ENCODE results near the gene PHLDA1. TPM values are rescaled to one million over a fixed set of nuclear protein-coding genes. Genes with fewer than 3 reads are reported as not detected.

Gene PHLDA1
- total and polyA plus RNA-seq, 2 of the 4 experiments (the other 2 are of a cell fraction), result 27.8 to 32.4 TPM

GRCh38 chr12:76008428-76008827 is 23.1 kb downstream of the PHLDA1 start:
- H3K27me3 ChIP-seq (ENCODE audit: control insufficient read depth, insufficient read depth, low read length), result no peaks in the 10 kb centered on the region
- ChIA-PET CTCF (no interaction called here), POLR2A (ENCODE audit: unreplicated experiment) (no interaction called here)
- TF ChIP-seq SMC3 (IDR thresholded peaks at IDR 0.05; ENCODE audit: low read depth, low read length) (no peak), CTCF (conservative IDR thresholded peaks at IDR 0.05; ENCODE audit: low read depth, low read length) (no peak)
- no peak overlapping the region for H3K23ac ChIP-seq (ENCODE audit: low read depth, low read length)
- dilution Hi-C loops (cut with HindIII; ENCODE audit: low sequenced_read_pairs, unreplicated experiment), result no loop called here
- intact Hi-C loops (cut with micrococcal nuclease), result no loop called here
- no peak overlapping the region for H4K5ac ChIP-seq (ENCODE audit: low read depth, low read length)
- no peak overlapping the region for H3K27ac ChIP-seq (ENCODE audit: insufficient read depth, low read length)
- no peaks in the 10 kb centered on the region for H3K79me1 ChIP-seq (ENCODE audit: low read depth in 1 of 2, low read length in 2 of 2)
- H3K9me1 ChIP-seq (ENCODE audit: insufficient read depth, low read length), result peaks cover 15% of the 10 kb centered on the region
- H3K36me3 ChIP-seq (ENCODE audit: control insufficient read depth, insufficient read depth, low read length), result no peaks in the 10 kb centered on the region
- H2AK5ac ChIP-seq (ENCODE audit: low read depth, low read length), result no peak overlapping the region
- ATAC-seq (ENCODE audit: low read depth), result no peak
- DNase-seq, result no peak
- no peak overlapping the region for H3K18ac ChIP-seq (ENCODE audit: low read depth, low read length)
- H4K8ac ChIP-seq (ENCODE audit: low read depth in 2 of 2, low read length in 2 of 2), result no peak overlapping the region
- H2AFZ ChIP-seq (replicated peaks; ENCODE audit: low read length, poor library complexity), result no peak overlapping the region
- no peak overlapping the region for H2BK20ac ChIP-seq (ENCODE audit: low read depth, low read length)
- peaks cover 9% of the 10 kb centered on the region for H3K4me1 ChIP-seq (ENCODE audit: control insufficient read depth, insufficient read depth, low read length)
- H3K4me2 ChIP-seq (ENCODE audit: low read depth, low read length), result no peak overlapping the region
- no peaks in the 10 kb centered on the region for H4K20me1 ChIP-seq (ENCODE audit: insufficient read depth, low read length)
- BruUV-seq (replicated peaks), result no TSS peak
- no peak overlapping the region for H2BK120ac ChIP-seq (ENCODE audit: low read depth, low read length)
- no peak overlapping the region for H3K9ac ChIP-seq (ENCODE audit: low read depth, low read length)
- no peak overlapping the region for H2BK5ac ChIP-seq (ENCODE audit: low read depth, low read length, poor library complexity, severe bottlenecking)
- WGBS, 2 experiments (ENCODE audit: extremely low coverage in 2 of 2, insufficient read length in 1 of 2), result no CpG with 5 or more reads among the region's 3 CpGs
- no peaks in the 10 kb centered on the region for H3K9me3 ChIP-seq (ENCODE audit: control insufficient read depth, insufficient read depth, low read length)
- H4K91ac ChIP-seq (ENCODE audit: insufficient read depth, low read depth, low read length), result no peak overlapping the region
- no peak overlapping the region for H3K4me3 ChIP-seq (ENCODE audit: insufficient read depth, low read depth, low read length)
- no peak overlapping the region for H3K4ac ChIP-seq (ENCODE audit: low read depth, low read length)
- no peak overlapping the region for H2AK9ac ChIP-seq (replicated peaks; ENCODE audit: low read depth, low read length, poor library complexity)
- no peak overlapping the region for H3K56ac ChIP-seq (ENCODE audit: extremely low read depth, insufficient read depth, low read length)
- in situ Hi-C loops (cut with MboI; ENCODE audit: low sequenced_read_pairs), result no loop called here
- no peak overlapping the region for H3K14ac ChIP-seq (replicated peaks; ENCODE audit: low read depth, low read length)
- no peak overlapping the region for H2BK15ac ChIP-seq (ENCODE audit: low read depth, low read length)
